WTC11 (cell line): Measurements from ENCODE around the gene EVX1. TPM values are rescaled to one million over a fixed set of nuclear protein-coding genes. Genes with fewer than 3 reads are reported as not detected.
A peak's percentile ranks its signal among the peaks of the same experiment; 100 is the strongest.

Source experiments
- ATAC-seq: fragments of 200-7000 bp; cut with Tn5 transposase; 2 replicates; pipeline ENCODE4 v1.10.0; 2021; ENCODE audit warnings: mild to moderate bottlenecking, moderate library complexity
- CTCF ChIA-PET: fragments of 300-600 bp; sonication (Branson Sonifier 250); formaldehyde crosslinking; loops from one replicate; lab custom pipeline; 2021; ENCODE audit warnings: antibody characterized with exemption; lab: Charles Lee
- POLR2A ChIA-PET: fragments of 350-600 bp; sonication (Branson Sonifier 250); formaldehyde crosslinking; loops from one replicate; lab custom pipeline; 2021; ENCODE audit warnings: antibody characterized with exemption; lab: Charles Lee
- DNase-seq: peaks from one replicate; pipeline ENCODE4 v3.0.0; 2021; ENCODE audit warnings: low spot score
- H3K27ac Mint-ChIP-seq: 2 replicates; pipeline ENCODE4 v1.8.0; 2021; ENCODE audit warnings: mixed read lengths
- H3K27me3 Mint-ChIP-seq: 2 replicates; pipeline ENCODE4 v1.8.0; 2021; ENCODE audit warnings: low read depth, mild to moderate bottlenecking, moderate library complexity, mixed read lengths
- H3K36me3 Mint-ChIP-seq: 2 replicates; pipeline ENCODE4 v1.8.0; 2021; ENCODE audit warnings: mixed read lengths
- H3K4me1 Mint-ChIP-seq: 2 replicates; pipeline ENCODE4 v1.8.0; 2022; ENCODE audit warnings: mixed read lengths
- H3K4me3 Mint-ChIP-seq: 2 replicates; pipeline ENCODE4 v1.8.0; 2021; ENCODE audit warnings: mild to moderate bottlenecking, moderate library complexity, mixed read lengths
- H3K9me3 Mint-ChIP-seq: 2 replicates; pipeline ENCODE4 v1.8.0; 2021; ENCODE audit warnings: mixed read lengths
- AR ChIP-seq: fragments of 250-450 bp; sonication (Bioruptor Pico); IDR thresholded peaks from 2 replicates; pipeline ENCODE4 v1.9.0; 2021; ENCODE audit warnings: mild to moderate bottlenecking
- CBFB ChIP-seq: sonication (generic); formaldehyde crosslinking; IDR thresholded peaks from 2 replicates; pipeline ENCODE4 v1.8.1; 2022; ENCODE audit warnings: mild to moderate bottlenecking, low read depth, missing genetic modification reagents
- E2F5 ChIP-seq: sonication (generic); formaldehyde crosslinking; IDR thresholded peaks from 2 replicates; pipeline ENCODE4 v1.8.1; 2022; ENCODE audit warnings: mild to moderate bottlenecking, moderate library complexity, missing genetic modification reagents
- ELF4 ChIP-seq: sonication (generic); formaldehyde crosslinking; IDR thresholded peaks from 2 replicates; pipeline ENCODE4 v1.8.1; 2022; ENCODE audit warnings: low read depth, mild to moderate bottlenecking, moderate library complexity, missing genetic modification reagents
- GABPB1 ChIP-seq: sonication (generic); formaldehyde crosslinking; IDR thresholded peaks from 2 replicates; pipeline ENCODE4 v1.8.1; 2023; ENCODE audit warnings: mild to moderate bottlenecking, missing genetic modification reagents
- JAZF1 ChIP-seq: fragments of 250-450 bp; sonication (Bioruptor Pico); IDR thresholded peaks from 2 replicates; pipeline ENCODE4 v1.9.0; 2021; ENCODE audit warnings: moderate library complexity, mild to moderate bottlenecking, inconsistent platforms
- MXD4 ChIP-seq: fragments of 250-450 bp; sonication (Bioruptor Pico); IDR thresholded peaks from 2 replicates; pipeline ENCODE4 v1.8.0; 2021; ENCODE audit warnings: mild to moderate bottlenecking, moderate library complexity, borderline replicate concordance
- NFE2L1 ChIP-seq: sonication (generic); formaldehyde crosslinking; IDR thresholded peaks from 2 replicates; pipeline ENCODE4 v1.8.1; 2023; ENCODE audit warnings: missing genetic modification reagents
- PRRX2 ChIP-seq: fragments of 250-450 bp; sonication (Bioruptor Pico); IDR thresholded peaks from 2 replicates; pipeline ENCODE4 v1.8.0; 2021; ENCODE audit warnings: mild to moderate bottlenecking
- SP1 ChIP-seq: sonication (generic); formaldehyde crosslinking; conservative IDR thresholded peaks from 2 replicates; pipeline ENCODE4 v1.8.1; 2022; ENCODE audit warnings: missing genetic modification reagents
- TEAD4 ChIP-seq: sonication (generic); formaldehyde crosslinking; IDR thresholded peaks from 2 replicates; pipeline ENCODE4 v1.8.0; 2022; ENCODE audit warnings: mild to moderate bottlenecking, missing genetic modification reagents
- ZNF232 ChIP-seq: sonication (generic); formaldehyde crosslinking; IDR thresholded peaks from 2 replicates; pipeline ENCODE4 v1.8.0; 2022; ENCODE audit warnings: mild to moderate bottlenecking, missing genetic modification reagents
- ZNF317 ChIP-seq: sonication (generic); formaldehyde crosslinking; IDR thresholded peaks from 2 replicates; pipeline ENCODE4 v1.8.1; 2023; ENCODE audit warnings: low read depth, mild to moderate bottlenecking, moderate library complexity, missing genetic modification reagents, borderline replicate concordance
- ZNF671 ChIP-seq: fragments of 250-450 bp; sonication (Bioruptor Pico); IDR thresholded peaks from 2 replicates; pipeline ENCODE4 v1.8.0; 2021; ENCODE audit warnings: mild to moderate bottlenecking
- total RNA-seq: library from RNA; stranded (reverse); gene quantifications from 3 replicates; pipeline ENCODE4 v1.2.3, GENCODE V29; 2021
- TF ChIP-seq, protein P1 (sequence below): sonication (generic); formaldehyde crosslinking; IDR thresholded peaks from 2 replicates; pipeline ENCODE4 v1.8.1; 2023; ENCODE audit warnings: mild to moderate bottlenecking, missing genetic modification reagents
- TF ChIP-seq, protein P2 (sequence below): sonication (generic); formaldehyde crosslinking; IDR thresholded peaks from 2 replicates; pipeline ENCODE4 v1.8.1; 2022; ENCODE audit warnings: mild to moderate bottlenecking, missing genetic modification reagents, moderate library complexity, borderline replicate concordance
- TF ChIP-seq, protein P3 (sequence below): fragments of 200-600 bp; IDR thresholded peaks from 2 replicates; pipeline ENCODE4 v1.8.0; 2022; ENCODE audit warnings: antibody characterized with exemption
- TF ChIP-seq, protein P4 (sequence below): sonication (generic); formaldehyde crosslinking; IDR thresholded peaks from 2 replicates; pipeline ENCODE4 v1.8.0; 2022; ENCODE audit warnings: mild to moderate bottlenecking, missing genetic modification reagents

Gene EVX1
- total RNA-seq, 1 experiment from 2014 or later, result not detected

DNA sequence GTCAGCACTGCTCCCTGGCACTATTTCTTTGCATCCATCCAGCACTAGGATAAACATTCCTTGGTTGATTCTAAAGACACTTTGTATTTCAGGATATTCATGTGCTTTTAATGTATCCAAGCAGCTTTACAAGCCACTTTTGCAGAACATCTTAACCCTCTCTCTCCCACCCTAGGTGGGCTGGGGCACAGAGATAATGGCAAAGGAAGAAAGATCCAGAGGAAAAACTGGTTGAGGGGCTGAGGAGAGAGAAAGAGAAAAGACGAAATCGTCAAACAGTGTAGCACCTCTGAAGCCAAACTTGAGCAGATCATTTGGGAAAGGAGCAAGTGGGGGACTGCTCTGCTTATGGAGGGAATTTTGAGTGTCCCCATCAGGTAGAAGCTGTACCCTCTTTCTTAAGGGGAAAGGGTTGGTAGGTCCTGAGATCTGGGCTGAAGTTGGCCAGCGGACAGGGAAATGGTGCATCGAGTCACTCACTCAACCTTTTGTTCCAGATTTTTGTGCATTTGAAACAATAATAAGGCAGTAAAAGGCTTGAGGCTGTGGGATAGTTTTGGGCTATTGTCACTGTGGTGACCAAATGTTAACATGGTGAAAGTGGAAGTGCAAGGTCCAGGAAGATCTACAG, 38.5 kb upstream of the EVX1 start:
- H3K27ac Mint-ChIP-seq, result no peak overlapping the region
- no peaks in the 10 kb centered on the region for H3K9me3 Mint-ChIP-seq
- ChIA-PET CTCF (interaction anchor here (0.7 to 2.4 kb wide), 7 partner anchors 8 to 402 kb away, joined by 3 to 12 read pairs (median 3); no protein-coding TSS in a partner anchor), POLR2A (no interaction called here)
- no peak overlapping the region for H3K4me3 Mint-ChIP-seq
- DNase-seq, result no peak
- ATAC-seq, result no peak
- peaks cover 96% of the 10 kb centered on the region for H3K27me3 Mint-ChIP-seq
- H3K4me1 Mint-ChIP-seq, result peaks cover 32% of the 10 kb centered on the region
- TF ChIP-seq, protein P1, sequence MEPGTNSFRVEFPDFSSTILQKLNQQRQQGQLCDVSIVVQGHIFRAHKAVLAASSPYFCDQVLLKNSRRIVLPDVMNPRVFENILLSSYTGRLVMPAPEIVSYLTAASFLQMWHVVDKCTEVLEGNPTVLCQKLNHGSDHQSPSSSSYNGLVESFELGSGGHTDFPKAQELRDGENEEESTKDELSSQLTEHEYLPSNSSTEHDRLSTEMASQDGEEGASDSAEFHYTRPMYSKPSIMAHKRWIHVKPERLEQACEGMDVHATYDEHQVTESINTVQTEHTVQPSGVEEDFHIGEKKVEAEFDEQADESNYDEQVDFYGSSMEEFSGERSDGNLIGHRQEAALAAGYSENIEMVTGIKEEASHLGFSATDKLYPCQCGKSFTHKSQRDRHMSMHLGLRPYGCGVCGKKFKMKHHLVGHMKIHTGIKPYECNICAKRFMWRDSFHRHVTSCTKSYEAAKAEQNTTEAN, result no peak
- TF ChIP-seq GABPB1 (CRISPR knock-in tag) (no peak), ZNF671 (CRISPR knock-in tag) (no peak), NFE2L1 (CRISPR knock-in tag) (no peak), CBFB (CRISPR knock-in tag) (no peak), PRRX2 (CRISPR knock-in tag) (no peak), SP1 (CRISPR knock-in tag) (no peak), AR (no peak), MXD4 (no peak), ELF4 (CRISPR knock-in tag) (no peak), JAZF1 (CRISPR knock-in tag) (no peak), ZNF232 (CRISPR knock-in tag) (no peak)
- TF ChIP-seq, protein P2, sequence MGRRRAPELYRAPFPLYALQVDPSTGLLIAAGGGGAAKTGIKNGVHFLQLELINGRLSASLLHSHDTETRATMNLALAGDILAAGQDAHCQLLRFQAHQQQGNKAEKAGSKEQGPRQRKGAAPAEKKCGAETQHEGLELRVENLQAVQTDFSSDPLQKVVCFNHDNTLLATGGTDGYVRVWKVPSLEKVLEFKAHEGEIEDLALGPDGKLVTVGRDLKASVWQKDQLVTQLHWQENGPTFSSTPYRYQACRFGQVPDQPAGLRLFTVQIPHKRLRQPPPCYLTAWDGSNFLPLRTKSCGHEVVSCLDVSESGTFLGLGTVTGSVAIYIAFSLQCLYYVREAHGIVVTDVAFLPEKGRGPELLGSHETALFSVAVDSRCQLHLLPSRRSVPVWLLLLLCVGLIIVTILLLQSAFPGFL (CRISPR knock-in tag), result no peak
- TF ChIP-seq, protein P3, sequence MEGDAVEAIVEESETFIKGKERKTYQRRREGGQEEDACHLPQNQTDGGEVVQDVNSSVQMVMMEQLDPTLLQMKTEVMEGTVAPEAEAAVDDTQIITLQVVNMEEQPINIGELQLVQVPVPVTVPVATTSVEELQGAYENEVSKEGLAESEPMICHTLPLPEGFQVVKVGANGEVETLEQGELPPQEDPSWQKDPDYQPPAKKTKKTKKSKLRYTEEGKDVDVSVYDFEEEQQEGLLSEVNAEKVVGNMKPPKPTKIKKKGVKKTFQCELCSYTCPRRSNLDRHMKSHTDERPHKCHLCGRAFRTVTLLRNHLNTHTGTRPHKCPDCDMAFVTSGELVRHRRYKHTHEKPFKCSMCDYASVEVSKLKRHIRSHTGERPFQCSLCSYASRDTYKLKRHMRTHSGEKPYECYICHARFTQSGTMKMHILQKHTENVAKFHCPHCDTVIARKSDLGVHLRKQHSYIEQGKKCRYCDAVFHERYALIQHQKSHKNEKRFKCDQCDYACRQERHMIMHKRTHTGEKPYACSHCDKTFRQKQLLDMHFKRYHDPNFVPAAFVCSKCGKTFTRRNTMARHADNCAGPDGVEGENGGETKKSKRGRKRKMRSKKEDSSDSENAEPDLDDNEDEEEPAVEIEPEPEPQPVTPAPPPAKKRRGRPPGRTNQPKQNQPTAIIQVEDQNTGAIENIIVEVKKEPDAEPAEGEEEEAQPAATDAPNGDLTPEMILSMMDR, result no peak
- TF ChIP-seq, protein P4, sequence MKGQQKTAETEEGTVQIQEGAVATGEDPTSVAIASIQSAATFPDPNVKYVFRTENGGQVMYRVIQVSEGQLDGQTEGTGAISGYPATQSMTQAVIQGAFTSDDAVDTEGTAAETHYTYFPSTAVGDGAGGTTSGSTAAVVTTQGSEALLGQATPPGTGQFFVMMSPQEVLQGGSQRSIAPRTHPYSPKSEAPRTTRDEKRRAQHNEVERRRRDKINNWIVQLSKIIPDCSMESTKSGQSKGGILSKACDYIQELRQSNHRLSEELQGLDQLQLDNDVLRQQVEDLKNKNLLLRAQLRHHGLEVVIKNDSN (CRISPR knock-in tag), result no peak
- H3K36me3 Mint-ChIP-seq, result no peaks in the 10 kb centered on the region

DNA sequence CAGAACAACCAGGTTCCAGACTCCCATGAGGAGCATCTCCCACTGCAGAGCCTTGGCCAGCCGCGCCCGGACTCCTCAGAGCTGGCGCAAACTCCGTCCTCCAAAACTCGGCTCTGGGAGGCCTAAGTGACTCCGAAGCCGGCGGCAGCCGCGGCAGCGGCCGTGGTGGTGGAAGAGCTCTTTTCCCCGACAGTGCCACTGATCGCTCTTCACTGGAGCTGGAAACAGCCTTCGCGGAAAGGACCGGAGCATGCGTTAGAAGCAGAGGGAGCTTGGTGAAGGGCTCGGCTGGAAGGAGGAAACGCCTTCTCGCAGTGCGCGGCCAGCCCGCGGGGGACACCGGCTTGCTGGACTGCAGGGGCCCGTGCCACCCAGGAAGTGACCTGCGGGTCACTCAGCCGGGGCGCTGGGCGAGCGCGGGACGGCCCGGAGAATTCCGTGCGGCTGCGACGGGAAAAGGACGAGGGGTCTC, 37.7 kb upstream of the EVX1 start:
- TF ChIP-seq E2F5 (CRISPR knock-in tag) (0 out of 2 replicates have a peak, but pooled peaks have one; percentile 15), ZNF317 (CRISPR knock-in tag) (0 out of 2 replicates have a peak, but pooled peaks have one; percentile 22), TEAD4 (CRISPR knock-in tag) (no peak)
- TF ChIP-seq, protein P2 (CRISPR knock-in tag), result no peak
- H3K27me3 Mint-ChIP-seq, result peaks cover 99% of the 10 kb centered on the region
- H3K27ac Mint-ChIP-seq, result no peak overlapping the region
- DNase-seq (no peak), ATAC-seq (peak; percentile 4)
- CTCF ChIA-PET, result interaction anchor here (0.7 to 2.4 kb wide), 7 partner anchors 9 to 401 kb away, joined by 3 to 12 read pairs (median 3); no protein-coding TSS in a partner anchor
- POLR2A ChIA-PET, result interaction anchor here (0.8 kb wide), 1 partner anchor 29 kb away, joined by 3 read pairs; no protein-coding TSS in a partner anchor
- no peaks in the 10 kb centered on the region for H3K36me3 Mint-ChIP-seq
- H3K4me1 Mint-ChIP-seq, result peaks cover 31% of the 10 kb centered on the region
- H3K9me3 Mint-ChIP-seq, result no peaks in the 10 kb centered on the region
- H3K4me3 Mint-ChIP-seq, result peak overlapping the region; percentile 42
